ENCODE results near the gene OSBP2. TPM values are rescaled to one million over a fixed set of nuclear protein-coding genes. Genes with fewer than 3 reads are reported as not detected.

The OSBP2 gene
- total RNA-seq: 15.1 TPM
- long read RNA-seq, full-length matches to known transcripts: 29 of 51 reads
- long read RNA-seq, partial matches to known transcripts: 14 of 51 reads
- long read RNA-seq, other reads (novel, unspliced or antisense): 8 of 51 reads

GRCh38 chr22:30694640-30695350, at the start of gene OSBP2:
Gene OSBP2, plus strand, starts transcription at chr22:30694874. Its CDS starts 36 bp downstream, at chr22:30694910.
- peak; percentile 64 for DNase-seq
- ATAC-seq (ENCODE audit: poor library complexity): peak; percentile 81
- intact Hi-C loops (cut with DNase I): no loop called here

- DNase-seq (no peak), ATAC-seq (ENCODE audit: poor library complexity) (no peak)
- intact Hi-C loops (cut with DNase I): no loop called here
Measured at GRCh38 chr22:30646518-30647160, 48.0 kb upstream of the OSBP2 start.

GRCh38 chr22:30647536-30647935, 47.1 kb upstream of the OSBP2 start:
- DNase-seq (no peak), ATAC-seq (ENCODE audit: poor library complexity) (no peak)
- intact Hi-C loops (cut with DNase I): no loop called here

GRCh38 chr22:30648825-30649224, 45.8 kb upstream of the OSBP2 start:
- ATAC-seq (ENCODE audit: poor library complexity) (no peak), DNase-seq (no peak)
- intact Hi-C loops (cut with DNase I): no loop called here

GRCh38 chr22:30649430-30650007, 45.2 kb upstream of the OSBP2 start:
- ATAC-seq (ENCODE audit: poor library complexity) (peak; percentile 34), DNase-seq (peak; percentile 48)
- intact Hi-C loops (cut with DNase I): no loop called here

- intact Hi-C loops (cut with DNase I): no loop called here
- no peak for ATAC-seq (ENCODE audit: poor library complexity)
- DNase-seq: no peak
Measured at GRCh38 chr22:30650508-30651116, 44.1 kb upstream of the OSBP2 start.

- intact Hi-C loops (cut with DNase I): no loop called here
- ATAC-seq (ENCODE audit: poor library complexity) (no peak), DNase-seq (no peak)
Measured at GRCh38 chr22:30652852-30653251, 41.8 kb upstream of the OSBP2 start.

GRCh38 chr22:30654361-30654760, 40.3 kb upstream of the OSBP2 start:
- intact Hi-C loops (cut with DNase I): no loop called here
- ATAC-seq (ENCODE audit: poor library complexity) (no peak), DNase-seq (no peak)

GRCh38 chr22:30655532-30655931, 39.1 kb upstream of the OSBP2 start:
- DNase-seq (no peak), ATAC-seq (ENCODE audit: poor library complexity) (no peak)
- intact Hi-C loops (cut with DNase I): no loop called here

GRCh38 chr22:30662040-30662439, 32.6 kb upstream of the OSBP2 start:
- intact Hi-C loops (cut with DNase I): no loop called here
- ATAC-seq (ENCODE audit: poor library complexity): no peak
- DNase-seq: no peak

- DNase-seq (no peak), ATAC-seq (ENCODE audit: poor library complexity) (no peak)
- intact Hi-C loops (cut with DNase I): no loop called here
Measured at GRCh38 chr22:30664798-30665197, 29.9 kb upstream of the OSBP2 start.

GRCh38 chr22:30665266-30665665, 29.4 kb upstream of the OSBP2 start:
- ATAC-seq (ENCODE audit: poor library complexity) (no peak), DNase-seq (no peak)
- intact Hi-C loops (cut with DNase I): no loop called here

GRCh38 chr22:30665786-30666185, 28.9 kb upstream of the OSBP2 start:
- no peak for ATAC-seq (ENCODE audit: poor library complexity)
- intact Hi-C loops (cut with DNase I): no loop called here

GRCh38 chr22:30667107-30667493, 27.6 kb upstream of the OSBP2 start:
- no peak for ATAC-seq (ENCODE audit: poor library complexity)
- intact Hi-C loops (cut with DNase I): no loop called here
- no peak for DNase-seq

More at GRCh38 chr22:30665786-30666185, 28.9 kb upstream of the OSBP2 start:
- DNase-seq: no peak

- ATAC-seq (ENCODE audit: poor library complexity) (peak; percentile 100), DNase-seq (peak; percentile 97)
- intact Hi-C loops (cut with DNase I): no loop called here
Measured at GRCh38 chr22:30667494-30668385, 26.9 kb upstream of the OSBP2 start, which contains the start of gene DUSP18. Gene DUSP18, minus strand, starts transcription at chr22:30667875. Its CDS starts 3,872 bp downstream, at chr22:30664003.

GRCh38 chr22:30668386-30668710, 26.3 kb upstream of the OSBP2 start:
- DNase-seq (no peak), ATAC-seq (ENCODE audit: poor library complexity) (no peak)
- intact Hi-C loops (cut with DNase I): no loop called here

GRCh38 chr22:30671071-30671470, 23.6 kb upstream of the OSBP2 start:
- ATAC-seq (ENCODE audit: poor library complexity) (no peak), DNase-seq (no peak)
- intact Hi-C loops (cut with DNase I): no loop called here

- no peak for ATAC-seq (ENCODE audit: poor library complexity)
- DNase-seq: no peak
- intact Hi-C loops (cut with DNase I): no loop called here
Measured at GRCh38 chr22:30673136-30673535, 21.5 kb upstream of the OSBP2 start.

- DNase-seq (no peak), ATAC-seq (ENCODE audit: poor library complexity) (no peak)
- intact Hi-C loops (cut with DNase I): no loop called here
Measured at GRCh38 chr22:30674482-30674881, 20.2 kb upstream of the OSBP2 start.

All from Right ventricle myocardium superior (tissue), 1 donor.